ENCODE measurements around the gene LOC128125822.

LOC128125822 gene

DNA sequence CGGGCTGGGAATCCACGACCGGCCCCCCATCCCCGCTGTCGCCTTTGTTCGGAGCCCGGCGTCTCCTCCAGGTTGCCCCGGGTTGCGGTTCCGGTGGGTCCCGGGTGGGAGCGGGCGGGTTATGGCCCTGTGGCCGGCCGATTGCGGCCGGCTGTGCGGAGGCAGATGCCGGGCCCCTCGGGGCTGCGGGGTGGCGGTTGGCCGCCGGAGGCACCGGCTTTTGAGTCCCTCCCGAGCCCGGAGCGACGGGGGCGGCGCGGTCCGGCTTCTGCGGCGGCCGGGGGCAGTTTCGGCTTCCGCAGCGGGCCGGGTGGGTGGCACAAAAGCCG is 431 bp downstream of the LOC128125822 start (continued):
- TF ChIP-seq, protein P1, sequence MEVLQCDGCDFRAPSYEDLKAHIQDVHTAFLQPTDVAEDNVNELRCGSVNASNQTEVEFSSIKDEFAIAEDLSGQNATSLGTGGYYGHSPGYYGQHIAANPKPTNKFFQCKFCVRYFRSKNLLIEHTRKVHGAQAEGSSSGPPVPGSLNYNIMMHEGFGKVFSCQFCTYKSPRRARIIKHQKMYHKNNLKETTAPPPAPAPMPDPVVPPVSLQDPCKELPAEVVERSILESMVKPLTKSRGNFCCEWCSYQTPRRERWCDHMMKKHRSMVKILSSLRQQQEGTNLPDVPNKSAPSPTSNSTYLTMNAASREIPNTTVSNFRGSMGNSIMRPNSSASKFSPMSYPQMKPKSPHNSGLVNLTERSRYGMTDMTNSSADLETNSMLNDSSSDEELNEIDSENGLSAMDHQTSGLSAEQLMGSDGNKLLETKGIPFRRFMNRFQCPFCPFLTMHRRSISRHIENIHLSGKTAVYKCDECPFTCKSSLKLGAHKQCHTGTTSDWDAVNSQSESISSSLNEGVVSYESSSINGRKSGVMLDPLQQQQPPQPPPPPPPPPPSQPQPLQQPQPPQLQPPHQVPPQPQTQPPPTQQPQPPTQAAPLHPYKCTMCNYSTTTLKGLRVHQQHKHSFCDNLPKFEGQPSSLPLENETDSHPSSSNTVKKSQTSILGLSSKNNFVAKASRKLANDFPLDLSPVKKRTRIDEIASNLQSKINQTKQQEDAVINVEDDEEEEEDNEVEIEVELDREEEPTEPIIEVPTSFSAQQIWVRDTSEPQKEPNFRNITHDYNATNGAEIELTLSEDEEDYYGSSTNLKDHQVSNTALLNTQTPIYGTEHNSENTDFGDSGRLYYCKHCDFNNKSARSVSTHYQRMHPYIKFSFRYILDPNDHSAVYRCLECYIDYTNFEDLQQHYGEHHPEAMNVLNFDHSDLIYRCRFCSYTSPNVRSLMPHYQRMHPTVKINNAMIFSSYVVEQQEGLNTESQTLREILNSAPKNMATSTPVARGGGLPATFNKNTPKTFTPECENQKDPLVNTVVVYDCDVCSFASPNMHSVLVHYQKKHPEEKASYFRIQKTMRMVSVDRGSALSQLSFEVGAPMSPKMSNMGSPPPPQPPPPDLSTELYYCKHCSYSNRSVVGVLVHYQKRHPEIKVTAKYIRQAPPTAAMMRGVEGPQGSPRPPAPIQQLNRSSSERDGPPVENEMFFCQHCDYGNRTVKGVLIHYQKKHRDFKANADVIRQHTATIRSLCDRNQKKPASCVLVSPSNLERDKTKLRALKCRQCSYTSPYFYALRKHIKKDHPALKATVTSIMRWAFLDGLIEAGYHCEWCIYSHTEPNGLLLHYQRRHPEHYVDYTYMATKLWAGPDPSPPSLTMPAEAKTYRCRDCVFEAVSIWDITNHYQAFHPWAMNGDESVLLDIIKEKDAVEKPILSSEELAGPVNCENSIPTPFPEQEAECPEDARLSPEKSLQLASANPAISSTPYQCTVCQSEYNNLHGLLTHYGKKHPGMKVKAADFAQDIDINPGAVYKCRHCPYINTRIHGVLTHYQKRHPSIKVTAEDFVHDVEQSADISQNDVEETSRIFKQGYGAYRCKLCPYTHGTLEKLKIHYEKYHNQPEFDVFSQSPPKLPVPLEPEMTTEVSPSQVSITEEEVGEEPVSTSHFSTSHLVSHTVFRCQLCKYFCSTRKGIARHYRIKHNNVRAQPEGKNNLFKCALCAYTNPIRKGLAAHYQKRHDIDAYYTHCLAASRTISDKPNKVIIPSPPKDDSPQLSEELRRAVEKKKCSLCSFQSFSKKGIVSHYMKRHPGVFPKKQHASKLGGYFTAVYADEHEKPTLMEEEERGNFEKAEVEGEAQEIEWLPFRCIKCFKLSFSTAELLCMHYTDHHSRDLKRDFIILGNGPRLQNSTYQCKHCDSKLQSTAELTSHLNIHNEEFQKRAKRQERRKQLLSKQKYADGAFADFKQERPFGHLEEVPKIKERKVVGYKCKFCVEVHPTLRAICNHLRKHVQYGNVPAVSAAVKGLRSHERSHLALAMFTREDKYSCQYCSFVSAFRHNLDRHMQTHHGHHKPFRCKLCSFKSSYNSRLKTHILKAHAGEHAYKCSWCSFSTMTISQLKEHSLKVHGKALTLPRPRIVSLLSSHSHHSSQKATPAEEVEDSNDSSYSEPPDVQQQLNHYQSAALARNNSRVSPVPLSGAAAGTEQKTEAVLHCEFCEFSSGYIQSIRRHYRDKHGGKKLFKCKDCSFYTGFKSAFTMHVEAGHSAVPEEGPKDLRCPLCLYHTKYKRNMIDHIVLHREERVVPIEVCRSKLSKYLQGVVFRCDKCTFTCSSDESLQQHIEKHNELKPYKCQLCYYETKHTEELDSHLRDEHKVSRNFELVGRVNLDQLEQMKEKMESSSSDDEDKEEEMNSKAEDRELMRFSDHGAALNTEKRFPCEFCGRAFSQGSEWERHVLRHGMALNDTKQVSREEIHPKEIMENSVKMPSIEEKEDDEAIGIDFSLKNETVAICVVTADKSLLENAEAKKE (CRISPR knock-in tag; IDR thresholded peaks at IDR 0.05), result no peak
- no peak for TF ChIP-seq CREB1 (CRISPR knock-in tag; IDR thresholded peaks at IDR 0.05; ENCODE audit: low read depth)
- no peak for TF ChIP-seq POLR2AphosphoS5 (IDR thresholded peaks at IDR 0.05; ENCODE audit: low read depth)
- TF ChIP-seq, protein P2, sequence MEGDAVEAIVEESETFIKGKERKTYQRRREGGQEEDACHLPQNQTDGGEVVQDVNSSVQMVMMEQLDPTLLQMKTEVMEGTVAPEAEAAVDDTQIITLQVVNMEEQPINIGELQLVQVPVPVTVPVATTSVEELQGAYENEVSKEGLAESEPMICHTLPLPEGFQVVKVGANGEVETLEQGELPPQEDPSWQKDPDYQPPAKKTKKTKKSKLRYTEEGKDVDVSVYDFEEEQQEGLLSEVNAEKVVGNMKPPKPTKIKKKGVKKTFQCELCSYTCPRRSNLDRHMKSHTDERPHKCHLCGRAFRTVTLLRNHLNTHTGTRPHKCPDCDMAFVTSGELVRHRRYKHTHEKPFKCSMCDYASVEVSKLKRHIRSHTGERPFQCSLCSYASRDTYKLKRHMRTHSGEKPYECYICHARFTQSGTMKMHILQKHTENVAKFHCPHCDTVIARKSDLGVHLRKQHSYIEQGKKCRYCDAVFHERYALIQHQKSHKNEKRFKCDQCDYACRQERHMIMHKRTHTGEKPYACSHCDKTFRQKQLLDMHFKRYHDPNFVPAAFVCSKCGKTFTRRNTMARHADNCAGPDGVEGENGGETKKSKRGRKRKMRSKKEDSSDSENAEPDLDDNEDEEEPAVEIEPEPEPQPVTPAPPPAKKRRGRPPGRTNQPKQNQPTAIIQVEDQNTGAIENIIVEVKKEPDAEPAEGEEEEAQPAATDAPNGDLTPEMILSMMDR (conservative IDR thresholded peaks at IDR 0.05; ENCODE audit: low read depth in 2 of 2), result no peak

DNA sequence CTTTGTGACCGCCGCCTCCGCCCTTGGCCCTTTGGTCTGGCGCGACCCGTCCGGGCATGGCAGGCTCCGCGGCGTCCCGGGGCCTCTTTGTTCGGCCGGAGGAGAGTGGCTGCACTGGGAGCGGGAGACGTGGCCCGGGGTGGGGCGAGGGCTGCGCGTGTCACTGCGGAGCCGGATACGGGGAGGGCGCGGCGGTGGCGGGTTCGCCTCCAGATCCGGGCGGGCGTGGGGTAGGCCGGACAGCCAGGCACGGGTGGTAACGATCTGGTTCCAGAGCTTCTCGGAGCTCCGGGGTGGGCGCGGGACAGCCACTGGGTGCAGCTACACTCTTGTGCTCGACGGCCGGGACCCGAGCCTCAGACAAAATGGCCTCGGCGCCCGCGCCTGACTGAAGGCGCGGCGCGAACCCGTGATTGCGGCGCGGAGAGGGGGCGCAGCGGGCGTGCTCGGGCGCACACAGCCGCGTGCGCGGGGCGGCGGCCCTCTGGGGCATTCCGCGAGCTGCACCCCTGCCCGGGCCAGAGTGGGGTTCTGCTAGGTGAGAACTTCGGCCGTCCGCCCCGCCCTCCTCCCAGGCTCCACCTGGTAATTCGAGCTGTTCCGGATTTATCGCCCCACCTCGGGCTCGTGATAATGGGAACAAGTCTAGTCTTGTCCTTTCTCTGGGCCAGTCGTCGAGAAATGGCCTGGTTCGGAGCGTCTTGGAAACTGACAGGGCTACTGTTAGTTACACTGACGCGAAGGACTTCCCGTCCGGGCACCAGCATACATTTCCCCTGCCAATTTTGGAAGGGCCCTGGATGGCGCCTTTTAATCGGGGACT is 1.0 kb downstream of the LOC128125822 start:
- DNase-seq (ENCODE audit: low spot score) (peak; percentile 94), ATAC-seq (peak; percentile 76)
- Mint-ChIP-seq H3K36me3 (ENCODE audit: low read depth) (peaks cover 36% of the 10 kb centered on the region), H3K4me1 (peaks cover 16% of the 10 kb centered on the region), H3K27me3 (ENCODE audit: insufficient read depth, low read depth, poor library complexity) (peaks cover 10% of the 10 kb centered on the region), H3K27ac (peak overlapping the region; percentile 99), H3K4me3 (peak overlapping the region; percentile 97), H3K9me3 (no peaks in the 10 kb centered on the region; the same call in 1 of the 3 replicates)
- H3K4me1 ChIP-seq (ENCODE audit: insufficient read depth), result peaks cover 13% of the 10 kb centered on the region
- H3K79me2 ChIP-seq (replicated peaks; ENCODE audit: insufficient read depth), result peaks cover 55% of the 10 kb centered on the region
- peak overlapping the region; percentile 91 for H3K27ac ChIP-seq (ENCODE audit: low read depth)
- H2AFZ ChIP-seq, result no peak overlapping the region
- no peaks in the 10 kb centered on the region for H3K27me3 ChIP-seq (ENCODE audit: insufficient read depth)
- peaks cover 26% of the 10 kb centered on the region for H3K36me3 ChIP-seq (ENCODE audit: insufficient read depth)
- H3F3A ChIP-seq (replicated peaks; ENCODE audit: low read depth), result 0 out of 2 replicates have a peak, but pooled peaks cover 4% of the 10 kb centered on the region
- H3K9me2 ChIP-seq (ENCODE audit: insufficient read depth), result no peaks in the 10 kb centered on the region
- TF ChIP-seq CREB1 (CRISPR knock-in tag; IDR thresholded peaks at IDR 0.05; ENCODE audit: low read depth), result peak; percentile 55
- TF ChIP-seq POLR2AphosphoS5 (IDR thresholded peaks at IDR 0.05; ENCODE audit: low read depth), result peak; percentile 79
- no peak for TF ChIP-seq ZNF114 (CRISPR knock-in tag; IDR thresholded peaks at IDR 0.05)
- H4K20me1 ChIP-seq (replicated peaks; ENCODE audit: insufficient read depth), result peaks cover 27% of the 10 kb centered on the region
- peak overlapping the region; percentile 68 for H3K4me3 ChIP-seq
- peak overlapping the region; percentile 87 for H3K4me2 ChIP-seq

Measured in GM23338 (cell line).